HG03060 (cell line): ENCODE data around the gene CAPN1.
"Not testable (repeated sequence)": the region's sequence is repeated elsewhere in the genome, so short reads cannot be mapped to it uniquely, and the experiment has no call there.

Experiments
- ATAC-seq: cut with Tn5 transposase; IDR thresholded peaks from one replicate; pipeline ENCODE4 v1.9.1; 2021; ENCODE audit warnings: low read depth, moderate number of reproducible peaks; ENCODE audit not compliant: unreplicated experiment

Gene CAPN1

DNA sequence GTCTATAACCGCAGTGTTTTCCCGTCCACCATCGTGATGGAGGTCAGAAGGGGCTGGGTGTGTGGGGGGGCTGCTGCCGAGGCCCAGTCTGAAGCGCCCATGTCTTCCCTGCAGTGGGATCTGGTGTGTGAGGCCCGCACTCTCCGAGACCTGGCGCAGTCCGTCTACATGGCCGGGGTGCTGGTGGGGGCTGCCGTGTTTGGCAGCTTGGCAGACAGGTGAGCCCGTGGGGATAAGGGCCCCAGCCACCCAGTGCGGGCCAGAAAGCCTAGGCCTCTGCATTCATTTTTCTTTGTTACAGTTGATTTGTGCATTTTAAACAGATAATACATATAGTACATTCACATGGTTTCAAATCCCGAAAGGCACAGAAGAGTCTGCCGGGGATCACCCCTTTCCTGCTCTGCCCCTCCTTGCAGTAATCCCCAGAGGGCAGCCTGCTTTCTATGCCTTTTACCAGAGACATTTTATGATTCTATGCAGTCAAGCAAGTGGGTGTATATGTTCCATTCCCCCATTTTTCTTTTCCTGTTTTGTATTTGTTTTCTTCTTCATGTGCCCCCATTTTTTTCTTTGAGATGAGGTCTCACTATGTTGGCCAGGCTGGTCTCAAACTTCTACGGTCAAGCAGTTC is 32.6 kb downstream of the CAPN1 start:
- ATAC-seq = no peak

DNA sequence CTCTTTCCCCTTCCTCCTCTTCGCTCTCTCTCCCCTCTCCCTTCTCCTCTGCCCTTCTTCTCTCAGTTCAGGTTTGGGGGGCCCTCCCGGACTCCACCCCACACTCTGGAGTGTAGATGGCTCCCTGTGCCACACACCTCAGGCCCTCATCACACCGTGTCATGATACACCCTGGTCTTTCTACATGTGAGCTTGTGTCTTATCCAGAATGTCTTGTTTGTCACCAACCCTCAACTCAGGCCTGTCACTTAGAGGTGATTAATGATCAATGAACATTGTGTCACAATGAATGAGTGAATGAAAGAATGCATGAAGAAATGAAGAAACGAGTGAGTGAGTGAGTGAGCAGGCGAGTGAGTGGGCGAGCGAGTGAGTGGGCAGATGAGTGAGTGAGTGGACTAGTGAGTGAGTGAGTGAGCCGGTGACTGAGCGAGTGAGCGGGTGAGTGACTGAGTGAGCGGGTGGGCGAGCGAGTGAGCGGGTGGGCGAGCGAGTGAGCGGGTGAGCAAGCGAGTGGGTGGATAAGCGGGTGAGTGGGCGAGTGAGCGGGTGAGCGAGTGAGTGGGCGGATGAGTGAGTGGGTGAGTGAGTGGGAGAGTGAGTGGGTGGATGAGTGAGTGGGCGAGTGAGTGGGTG is 33.8 kb downstream of the CAPN1 start:
- no peak for ATAC-seq

DNA sequence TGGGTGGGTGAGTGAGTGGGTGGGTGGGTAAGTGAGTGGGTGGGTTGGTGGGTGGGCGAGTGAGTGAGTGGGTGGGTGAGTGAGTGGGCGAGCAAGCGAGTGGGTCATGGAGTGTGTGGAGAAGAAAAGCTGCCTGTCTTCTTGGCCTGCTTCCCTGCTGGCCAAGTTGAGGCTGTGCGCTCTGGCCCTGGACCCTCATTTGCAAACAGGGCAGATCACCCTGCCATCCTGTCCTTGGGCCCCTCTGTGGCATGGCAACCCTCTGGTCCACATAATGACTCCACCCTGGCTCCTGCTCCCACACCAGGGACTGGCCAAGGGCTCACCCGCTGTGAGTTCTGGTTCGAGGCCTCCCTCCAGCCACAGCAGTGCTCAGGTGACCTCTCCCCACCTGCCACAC is 35.1 kb downstream of the CAPN1 start:
- ATAC-seq = no peak

DNA sequence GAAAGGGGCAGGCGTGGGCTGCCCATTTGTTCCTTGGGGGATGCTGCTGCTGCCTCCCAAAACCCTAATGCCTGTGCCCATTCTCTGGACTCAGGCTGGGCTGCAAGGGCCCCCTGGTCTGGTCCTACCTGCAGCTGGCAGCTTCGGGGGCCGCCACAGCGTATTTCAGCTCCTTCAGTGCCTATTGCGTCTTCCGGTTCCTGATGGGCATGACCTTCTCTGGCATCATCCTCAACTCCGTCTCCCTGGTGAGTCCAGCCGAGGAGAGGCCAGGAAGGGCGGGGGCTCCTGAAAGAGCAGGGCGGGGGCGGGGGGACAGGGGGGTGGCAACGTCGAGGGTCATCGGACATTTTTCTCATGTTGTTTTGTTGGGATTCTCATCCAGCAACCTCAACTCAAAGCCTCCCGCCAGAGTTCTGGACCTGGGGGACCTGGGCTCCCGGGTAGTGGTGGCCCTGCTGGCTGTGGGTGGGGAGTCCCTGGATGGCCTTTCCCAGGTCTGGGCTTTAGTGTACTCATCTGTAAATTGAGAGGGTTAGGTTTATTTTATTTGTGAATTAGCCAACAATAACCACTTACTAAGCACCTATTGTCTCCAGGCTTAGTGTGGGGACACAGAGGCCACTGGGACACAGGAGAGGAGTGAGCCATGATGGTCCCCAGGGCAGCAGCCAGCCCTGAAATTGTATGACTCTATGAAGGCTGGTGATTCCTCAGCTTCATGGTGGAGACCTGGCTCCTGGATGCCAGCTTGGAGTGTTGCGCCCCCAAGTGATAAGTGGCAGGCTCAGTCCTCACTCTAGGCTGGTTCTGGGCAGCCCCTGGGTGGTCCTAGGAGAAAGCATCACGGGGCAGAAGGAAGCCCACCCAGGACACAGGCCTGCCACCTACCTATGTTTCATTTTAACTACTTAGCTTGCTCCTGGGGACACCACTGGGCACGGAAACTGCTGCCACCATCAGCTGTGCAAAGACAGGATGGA is 36.0 kb downstream of the CAPN1 start:
- ATAC-seq = no peak

DNA sequence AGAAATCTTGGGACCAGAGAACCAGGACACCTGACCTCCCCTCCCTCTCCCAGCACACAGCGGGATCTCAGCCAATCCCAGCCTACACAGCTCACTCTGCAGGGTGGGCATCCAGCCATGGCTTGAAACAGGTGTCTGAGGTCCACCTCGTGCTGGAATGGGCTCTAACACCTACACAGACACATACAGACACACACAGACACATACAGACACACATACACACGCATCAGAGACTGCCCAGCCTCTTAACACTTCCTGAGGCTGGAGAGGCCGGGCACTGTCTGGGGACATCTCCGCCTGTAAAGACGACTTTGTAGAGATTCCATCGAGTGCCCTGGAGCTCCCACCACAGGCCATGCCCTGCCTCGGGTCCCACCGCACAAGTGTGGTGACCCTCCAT is 36.7 kb downstream of the CAPN1 start:
- no peak for ATAC-seq

DNA sequence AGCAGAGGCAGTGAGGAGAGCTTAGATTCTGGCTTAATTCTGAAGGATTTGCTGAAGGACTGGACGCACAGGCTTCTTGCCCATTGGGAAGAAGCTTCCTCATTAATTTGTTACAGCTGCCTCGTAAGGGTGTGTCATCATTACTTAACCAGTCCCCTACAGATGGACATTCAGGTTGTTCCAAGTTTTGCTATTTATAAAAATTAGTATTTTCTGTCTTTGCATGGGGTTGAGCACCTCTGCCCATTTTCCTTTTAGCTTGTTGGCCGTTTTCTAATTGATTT is 38.1 kb downstream of the CAPN1 start:
- no peak for ATAC-seq

DNA sequence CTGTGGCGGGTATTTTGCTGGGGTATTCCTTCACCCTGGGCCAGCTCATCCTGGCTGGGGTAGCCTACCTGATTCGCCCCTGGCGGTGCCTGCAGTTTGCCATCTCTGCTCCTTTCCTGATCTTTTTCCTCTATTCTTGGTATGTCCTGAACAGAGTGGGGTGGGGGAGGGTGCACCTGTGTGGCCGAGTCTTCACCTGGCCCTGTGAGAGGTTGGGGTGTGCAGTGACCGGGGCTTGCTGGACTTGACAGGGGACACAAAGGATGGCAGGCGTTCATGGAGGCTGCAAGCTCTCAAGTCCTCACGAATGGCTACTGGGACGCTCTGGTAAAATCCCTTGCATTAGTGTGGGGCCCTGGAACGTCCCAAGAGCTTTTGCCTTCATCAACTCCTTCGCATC is 39.3 kb downstream of the CAPN1 start:
- no peak for ATAC-seq

DNA sequence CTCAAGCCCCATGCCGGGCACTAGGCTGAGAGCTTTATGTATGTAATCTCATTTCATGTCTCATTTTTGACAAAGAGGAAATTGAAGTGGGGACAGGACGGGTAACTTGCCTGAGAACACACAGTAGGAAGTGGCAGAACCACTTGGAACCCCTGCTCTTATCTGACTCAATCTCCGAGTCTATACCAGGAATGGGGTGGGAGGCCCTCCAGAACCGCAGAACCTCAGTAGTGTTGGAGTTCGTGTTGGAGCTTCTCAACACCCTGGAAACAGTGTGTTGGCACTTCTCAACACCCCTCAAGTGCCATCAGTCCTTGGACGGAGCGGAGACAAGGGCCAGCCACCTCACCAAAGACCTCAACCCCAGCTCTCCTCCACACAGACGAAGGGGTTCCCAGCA is 41.3 kb downstream of the CAPN1 start:
- no peak for ATAC-seq

DNA sequence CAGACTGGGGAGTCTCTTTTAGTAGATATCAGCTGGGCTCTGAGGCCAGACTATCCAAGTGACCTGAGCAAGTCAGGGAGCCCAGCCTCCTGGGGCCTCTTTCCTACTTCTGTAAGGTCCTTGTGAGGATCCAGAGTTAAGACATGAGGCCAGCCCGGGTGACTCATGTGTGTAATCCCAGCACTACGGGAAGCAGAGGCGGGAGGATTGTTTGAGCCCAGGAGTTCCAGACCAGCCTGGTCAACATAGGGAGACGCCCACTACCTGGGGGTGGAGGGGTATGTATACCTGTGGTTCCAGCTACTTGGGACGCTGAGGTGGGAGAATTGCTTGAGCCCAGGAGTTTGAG is 43.2 kb downstream of the CAPN1 start:
- ATAC-seq = no peak

DNA sequence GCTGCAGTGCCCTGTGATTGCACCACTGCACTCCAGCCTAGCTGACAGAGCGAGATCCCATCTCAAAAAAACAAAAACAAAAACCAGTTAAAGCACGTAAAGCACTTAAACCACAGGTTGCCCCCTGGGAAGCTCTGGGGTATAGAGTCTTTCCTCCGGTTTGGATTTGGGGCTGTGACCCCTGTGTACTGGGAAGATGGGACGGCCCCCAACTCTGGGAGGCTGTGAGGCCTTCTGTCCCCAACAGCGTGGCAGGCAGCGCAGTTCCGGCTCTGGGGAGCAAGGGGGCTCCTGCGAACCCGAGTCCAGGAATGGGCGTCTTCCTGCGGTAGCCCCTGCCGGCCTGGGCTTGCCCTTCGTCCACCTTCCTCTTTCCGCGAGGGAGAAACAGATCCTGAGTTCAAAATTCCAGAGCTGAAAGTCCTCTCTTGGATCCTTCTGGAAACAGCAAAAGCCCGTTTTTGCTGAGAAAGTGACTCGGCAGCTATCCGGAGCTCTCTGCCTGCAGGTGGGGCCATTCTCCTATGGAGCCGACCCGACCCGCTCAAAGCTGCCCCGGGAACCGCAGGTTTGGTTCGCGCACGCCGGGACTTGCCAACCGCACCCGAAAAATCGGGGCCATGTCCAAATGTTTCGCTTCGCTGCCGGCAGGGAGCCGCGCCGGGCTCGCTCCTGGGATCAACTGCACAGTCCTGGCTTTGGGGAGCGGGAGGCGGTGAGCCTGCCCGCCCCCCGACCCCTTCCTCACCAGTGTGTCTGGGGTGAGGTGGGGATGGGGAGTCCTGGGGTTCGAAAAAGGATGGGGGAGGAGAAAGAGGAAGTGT is 43.8 kb downstream of the CAPN1 start:
- ATAC-seq = no peak

DNA sequence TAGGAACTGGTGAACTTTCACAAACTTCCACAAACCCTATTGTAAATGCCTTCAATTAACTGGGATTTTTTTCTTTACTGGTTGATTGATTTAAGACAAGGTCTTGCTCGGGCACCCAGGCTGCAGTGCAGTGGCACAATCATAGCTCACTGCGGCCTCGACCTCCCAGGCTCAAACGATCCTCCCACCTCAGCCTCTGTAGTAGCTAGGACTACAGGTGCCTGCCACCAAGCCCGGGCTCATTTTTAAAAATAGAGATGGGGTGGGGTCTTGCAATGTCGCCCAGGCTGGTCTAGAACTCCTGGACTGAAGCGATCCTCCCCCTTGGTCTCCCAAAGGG is 44.3 kb downstream of the CAPN1 start:
- ATAC-seq = no peak

DNA sequence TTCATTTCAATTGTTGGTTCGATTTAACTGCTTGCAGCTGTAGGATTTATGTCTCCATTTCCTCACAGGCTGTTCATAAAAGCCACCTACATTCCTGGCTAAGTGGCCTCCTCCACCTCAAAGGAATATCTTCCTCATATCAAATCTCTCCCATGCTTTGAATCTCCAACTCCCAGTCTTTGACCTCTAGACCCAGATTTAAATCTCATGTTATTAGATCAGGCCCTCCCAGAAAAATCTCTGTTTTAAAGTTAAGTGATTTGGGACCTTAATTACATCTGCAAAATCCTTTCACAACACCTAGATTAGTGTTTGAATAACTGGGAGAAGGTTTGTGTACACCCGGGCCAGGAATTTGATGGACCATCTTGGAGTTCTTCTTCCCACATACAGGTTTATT is 46.2 kb downstream of the CAPN1 start:
- ATAC-seq = no peak

DNA sequence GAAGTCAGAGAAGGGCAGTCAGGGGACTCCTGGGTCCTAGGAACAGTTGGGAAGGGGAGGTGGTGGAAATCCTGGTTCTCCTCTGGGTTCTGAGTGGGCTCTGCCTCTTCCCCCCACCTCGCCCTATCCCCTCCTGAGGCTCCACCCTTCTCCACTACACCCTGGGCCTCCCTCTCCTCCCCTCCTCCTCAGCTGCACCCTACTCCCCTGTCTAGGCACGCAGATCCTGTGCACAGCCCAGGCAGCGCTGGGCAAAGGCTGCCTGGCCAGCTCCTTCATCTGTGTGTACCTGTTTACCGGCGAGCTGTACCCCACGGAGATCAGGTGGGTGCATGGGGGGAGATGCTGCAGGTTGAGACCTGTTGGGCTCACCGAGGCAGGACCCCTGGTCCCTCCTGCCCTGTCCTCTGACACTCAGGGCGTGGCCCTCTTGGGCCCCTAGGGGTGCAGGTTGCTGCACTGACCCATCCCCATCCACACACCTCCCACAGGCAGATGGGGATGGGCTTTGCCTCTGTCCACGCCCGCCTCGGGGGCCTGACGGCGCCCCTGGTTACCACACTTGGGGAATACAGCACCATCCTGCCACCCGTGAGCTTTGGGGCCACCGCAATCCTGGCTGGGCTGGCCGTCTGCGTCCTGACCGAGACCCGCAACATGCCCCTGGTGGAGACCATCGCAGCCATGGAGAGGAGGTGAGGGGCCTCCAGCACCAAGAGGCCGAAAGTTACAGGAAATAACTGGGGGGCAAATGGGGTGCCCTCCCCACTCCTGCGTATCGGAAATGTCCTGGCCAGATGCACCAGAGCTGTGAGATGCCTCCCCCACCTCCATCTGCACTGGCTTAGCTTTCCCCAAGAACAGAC is 54.7 kb downstream of the CAPN1 start:
- no peak for ATAC-seq

DNA sequence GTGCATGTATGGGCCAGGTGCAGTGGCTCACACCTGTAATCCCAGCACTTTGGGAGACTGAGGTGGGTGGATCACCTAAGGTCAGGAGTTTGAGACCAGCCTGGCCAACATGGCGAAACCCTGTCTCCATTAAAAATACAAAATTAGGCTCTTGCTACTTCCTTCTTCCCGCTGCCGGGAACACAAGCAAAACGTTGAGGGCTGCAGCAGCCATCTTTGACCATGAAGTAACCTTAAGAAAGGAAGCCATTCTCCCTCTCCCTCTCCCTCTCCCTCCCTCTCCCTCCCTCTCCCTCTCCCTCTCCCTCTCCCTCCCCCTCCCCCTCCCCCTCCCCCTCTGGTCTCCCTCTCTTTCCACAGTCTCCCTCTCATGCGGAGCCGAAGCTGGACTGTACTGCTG is 56.6 kb downstream of the CAPN1 start:
- ATAC-seq = not testable (repeated sequence)

DNA sequence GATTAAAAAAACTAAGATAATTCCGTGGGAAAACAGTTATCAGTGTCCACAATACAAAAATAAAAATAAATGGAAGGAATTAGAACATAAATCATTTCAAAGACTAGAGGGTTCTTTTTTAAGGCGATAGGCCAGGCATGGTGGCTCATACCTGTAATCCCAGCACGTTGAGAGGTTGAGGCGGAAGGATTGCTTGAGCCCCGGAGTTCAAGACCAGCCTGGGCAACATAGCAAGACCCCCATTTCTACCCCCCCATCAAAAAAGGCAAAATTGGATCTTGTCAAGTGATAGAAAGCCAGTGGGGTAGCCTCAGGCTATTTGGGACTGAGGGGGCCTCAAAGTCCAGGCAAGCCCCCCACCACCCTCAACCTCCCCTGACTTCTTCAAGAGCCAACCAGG is 59.4 kb downstream of the CAPN1 start:
- ATAC-seq = no peak

DNA sequence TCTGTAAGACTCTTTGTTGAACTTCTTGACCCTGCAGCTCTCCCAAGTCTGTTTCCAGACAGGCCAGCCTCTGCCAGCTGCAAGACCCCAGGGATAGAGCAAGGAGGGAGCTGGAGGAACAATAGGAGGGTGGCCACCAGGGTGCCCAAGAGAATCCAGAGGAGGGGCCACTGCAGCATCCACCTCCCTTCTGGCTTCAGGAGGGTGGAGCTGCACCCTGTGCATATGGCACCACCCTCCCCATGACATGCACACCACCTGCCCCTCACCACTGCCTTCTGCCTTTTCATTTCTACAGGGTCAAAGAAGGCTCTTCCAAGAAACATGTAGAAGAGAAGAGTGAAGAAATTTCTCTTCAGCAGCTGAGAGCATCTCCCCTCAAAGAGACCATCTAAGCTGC is 60.0 kb downstream of the CAPN1 start:
- no peak for ATAC-seq

DNA sequence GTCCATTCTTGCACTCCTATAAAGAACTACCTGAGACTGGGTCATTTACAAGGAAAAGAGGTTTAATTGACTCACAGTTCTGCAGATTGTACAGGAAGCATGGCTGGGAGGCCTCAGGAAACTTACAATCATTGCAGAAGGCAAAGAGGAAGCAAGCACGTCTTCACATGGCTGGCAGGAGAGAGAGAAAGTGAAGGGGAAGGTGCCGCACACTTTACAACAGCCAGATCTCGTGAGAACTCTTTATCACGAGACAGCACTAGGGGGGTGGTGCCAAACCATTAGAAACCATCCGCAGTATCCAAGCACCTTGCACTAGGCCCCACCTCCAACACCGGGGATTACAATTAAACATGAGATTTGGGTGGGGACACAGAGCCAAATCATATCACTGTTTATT is 60.7 kb downstream of the CAPN1 start:
- ATAC-seq = no peak

DNA sequence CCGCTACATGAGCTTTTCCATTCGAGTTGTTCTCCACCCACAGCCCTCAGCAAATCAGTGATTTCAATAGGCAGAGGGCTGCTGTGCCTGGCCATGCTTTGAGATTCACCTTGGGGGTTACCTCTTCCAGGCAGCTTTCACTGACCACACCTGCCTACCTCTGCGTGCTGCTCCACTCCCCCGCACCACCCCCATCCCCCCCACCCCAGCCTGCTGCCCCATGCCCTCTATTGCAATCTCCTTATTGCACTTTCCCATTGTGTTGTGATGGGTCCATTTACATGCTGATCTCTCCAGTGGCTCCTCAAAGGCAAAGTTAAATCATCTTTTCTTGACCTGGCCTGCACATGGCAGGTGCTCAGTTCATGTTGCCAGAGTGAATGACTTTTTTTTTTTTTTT is 62.1 kb downstream of the CAPN1 start:
- no peak for ATAC-seq

DNA sequence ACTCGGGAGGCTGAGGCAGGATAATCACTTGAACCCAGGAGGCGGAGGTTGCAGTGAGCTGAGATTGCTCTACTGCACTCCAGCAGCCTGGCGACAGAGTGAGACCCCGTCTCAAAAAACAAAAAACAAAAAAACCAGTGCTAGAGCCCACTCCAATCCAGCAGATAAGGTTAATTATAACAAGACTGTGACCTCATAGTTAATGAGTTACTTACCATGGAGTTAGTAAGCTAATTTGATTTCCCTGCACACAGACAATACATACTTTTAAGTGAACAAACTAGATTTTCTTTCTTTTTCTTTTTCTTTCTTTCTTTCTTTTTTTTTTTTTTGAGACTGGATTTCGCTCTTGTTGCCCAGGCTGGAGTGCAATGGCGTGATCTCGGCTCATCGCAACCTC is 63.3 kb downstream of the CAPN1 start:
- not testable (repeated sequence) for ATAC-seq

DNA sequence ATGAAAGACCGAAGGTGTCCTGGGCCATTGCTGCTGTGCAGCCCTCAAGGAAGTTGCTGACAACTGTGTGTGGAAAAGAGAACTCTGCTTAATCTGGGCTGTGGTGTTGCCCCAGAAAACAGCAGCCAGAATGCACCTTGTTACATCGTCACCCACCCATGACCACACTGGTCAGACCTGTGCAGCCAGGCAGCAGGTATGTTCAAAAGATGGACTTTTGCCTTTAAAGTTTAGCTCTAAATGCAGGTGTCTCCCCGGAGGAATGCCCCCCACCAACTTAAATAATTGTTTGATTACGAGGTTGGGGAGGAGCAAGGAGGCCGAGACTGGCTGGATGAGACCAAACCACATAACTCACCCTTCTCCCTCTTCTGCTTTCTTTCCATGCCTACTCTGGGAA is 64.8 kb downstream of the CAPN1 start:
- ATAC-seq = no peak
